OCI-M2 (cell line): ENCODE results near the gene RGS14.

Experiments
- DNase-seq: peaks from one replicate; lab custom pipeline; 2025; ENCODE audit not compliant: unreplicated experiment; lab: John Stamatoyannopoulos, UW

Gene RGS14

GRCh38 chr5:177376107-177376506 lies 18.4 kb downstream of the RGS14 start:
- DNase-seq, result no peak

GRCh38 chr5:177377851-177378776 lies 20.4 kb downstream of the RGS14 start:
- DNase-seq, result no peak

DNA sequence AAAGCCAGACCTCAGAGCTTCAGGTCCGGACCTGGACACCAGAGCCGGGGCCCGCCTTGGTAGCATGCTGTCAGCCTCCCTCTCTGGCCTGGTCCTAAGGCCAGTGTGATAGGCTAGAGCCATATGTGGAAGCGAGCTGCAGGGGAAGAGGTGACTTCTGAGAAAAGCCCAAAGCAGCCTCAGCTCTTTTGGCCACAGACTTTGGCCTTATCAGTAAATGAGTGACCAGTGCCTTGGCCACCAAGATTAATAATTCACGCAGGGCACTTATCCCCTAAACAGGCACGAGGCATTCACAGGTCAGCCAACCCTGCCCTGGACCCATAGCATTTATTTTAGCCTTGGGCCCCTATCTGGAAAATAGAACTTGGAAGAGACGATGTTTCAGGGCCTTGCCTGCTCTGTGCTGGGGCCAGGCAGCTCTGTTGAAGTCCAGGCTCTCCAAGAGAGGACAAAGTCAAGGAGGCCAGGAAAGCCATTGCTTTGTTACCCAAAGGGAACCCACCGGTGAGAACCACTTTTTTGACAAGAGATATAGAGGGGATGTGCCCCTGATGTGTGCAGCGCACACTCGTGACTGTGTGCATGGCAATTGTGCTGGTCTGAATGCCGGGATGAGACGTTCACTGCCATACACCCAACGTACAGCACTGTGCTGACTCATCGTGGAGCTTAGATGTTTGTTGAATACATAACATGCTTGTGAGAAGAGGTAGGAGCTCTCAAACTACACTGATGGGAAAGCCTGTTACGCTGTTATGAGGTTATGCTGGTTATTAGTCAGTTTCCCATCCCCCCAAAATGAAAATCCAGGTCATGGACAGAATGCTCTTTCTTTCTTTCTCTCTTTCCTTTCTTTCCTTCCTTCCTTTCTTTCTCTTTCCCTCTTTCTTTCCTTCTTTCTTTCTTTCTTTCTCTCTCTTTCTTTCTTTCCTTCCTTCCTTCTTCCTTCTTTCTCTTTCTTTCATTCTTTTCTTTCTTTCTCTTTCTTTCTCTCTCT lies 21.5 kb downstream of the RGS14 start:
- no peak for DNase-seq

DNA sequence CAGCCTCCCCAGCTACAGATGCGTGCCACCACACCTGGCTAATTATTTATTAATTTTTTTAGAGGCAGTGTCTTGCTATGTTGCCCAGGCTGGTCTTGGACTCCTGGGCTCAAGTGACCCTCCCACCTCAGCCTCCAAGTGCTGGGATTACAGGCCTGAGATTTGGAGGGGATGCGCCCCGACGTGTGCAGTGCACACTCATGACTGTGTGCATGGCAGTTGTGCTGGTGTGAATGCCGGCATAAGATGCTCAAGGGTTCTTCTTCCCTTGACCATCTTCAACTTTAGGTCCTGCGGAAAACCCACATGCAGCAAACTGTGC lies 23.0 kb downstream of the RGS14 start:
- no peak for DNase-seq

DNA sequence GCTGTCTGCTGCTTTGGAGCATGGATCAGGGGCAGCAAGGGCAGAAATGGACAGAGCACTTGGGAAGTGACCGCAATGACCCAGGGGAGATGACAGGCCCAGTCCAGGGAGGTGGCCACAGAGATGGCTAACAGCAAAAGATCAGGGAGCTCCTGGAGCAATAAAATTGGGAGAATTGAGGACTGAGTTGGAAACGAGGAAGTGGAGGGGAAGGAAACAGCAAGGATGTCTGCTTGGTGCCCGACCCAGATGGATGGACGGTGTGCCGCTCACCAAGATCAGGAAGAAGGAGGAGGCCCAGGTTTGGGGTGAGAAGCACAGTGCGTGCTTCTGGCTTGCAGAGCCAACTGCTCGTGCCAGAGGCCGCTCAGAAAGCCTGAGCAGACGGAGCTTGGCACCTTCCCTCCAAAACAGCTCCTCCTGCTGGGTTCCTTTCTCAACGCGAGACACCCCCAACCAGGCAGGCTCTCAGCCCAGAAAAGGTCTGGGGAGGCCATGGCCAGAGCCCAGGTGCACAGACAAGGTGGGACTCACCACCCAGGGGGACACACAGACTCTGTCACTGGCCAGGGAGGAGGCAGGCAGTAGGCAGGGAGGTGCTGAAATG lies 24.8 kb downstream of the RGS14 start:
- no peak for DNase-seq

- DNase-seq, result no peak
Observed at GRCh38 chr5:177383181-177383580, 25.5 kb downstream of the RGS14 start.

DNA sequence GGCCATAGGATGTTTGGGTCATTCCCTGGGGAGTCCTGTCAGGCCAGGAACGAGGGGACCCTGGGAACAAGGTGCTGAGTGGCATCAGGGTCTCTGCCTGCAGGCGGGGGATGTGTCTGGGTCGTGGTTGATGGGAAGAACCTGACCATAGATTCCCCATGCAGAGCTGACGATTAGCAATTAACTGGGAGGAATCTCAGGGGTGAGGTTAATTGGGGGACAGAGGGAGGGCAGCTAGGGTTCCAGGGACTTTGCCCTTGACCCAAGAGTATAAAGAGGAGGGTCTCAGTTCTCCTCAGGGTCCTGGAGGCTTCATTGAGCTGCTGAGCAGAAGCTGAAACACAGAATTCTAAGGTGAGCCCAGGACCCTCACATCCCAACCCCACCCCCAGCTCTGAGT lies 26.4 kb downstream of the RGS14 start, which contains the start of gene SLC34A1:
SLC34A1 (plus strand) TSS at position 301 of the 400 bp plus-strand sequence. CDS start 1,308 bp downstream, outside the sequence.
- no peak for DNase-seq

- DNase-seq, result no peak
Observed at GRCh38 chr5:177385720-177386119, 28.0 kb downstream of the RGS14 start.

DNA sequence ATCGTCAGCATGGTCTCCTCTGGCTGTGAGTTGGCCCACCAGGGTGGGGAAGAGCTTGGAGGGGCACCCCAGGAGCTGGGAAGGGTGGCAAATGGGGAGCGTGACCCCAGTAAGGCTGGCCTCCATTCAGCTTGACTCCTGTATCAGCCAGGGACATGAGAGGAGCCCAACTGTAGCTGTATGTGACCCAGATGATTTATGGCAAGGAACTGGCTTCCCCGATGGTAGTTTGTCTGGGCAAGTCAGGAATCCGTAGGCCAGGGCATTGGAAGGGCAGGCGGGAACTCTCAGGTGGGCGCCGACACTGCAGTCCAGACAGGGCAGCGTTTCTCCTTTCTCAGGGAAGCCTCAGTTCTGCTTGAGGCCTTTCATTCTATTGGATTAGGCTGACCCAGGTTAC lies 28.8 kb downstream of the RGS14 start:
- DNase-seq, result no peak

DNA sequence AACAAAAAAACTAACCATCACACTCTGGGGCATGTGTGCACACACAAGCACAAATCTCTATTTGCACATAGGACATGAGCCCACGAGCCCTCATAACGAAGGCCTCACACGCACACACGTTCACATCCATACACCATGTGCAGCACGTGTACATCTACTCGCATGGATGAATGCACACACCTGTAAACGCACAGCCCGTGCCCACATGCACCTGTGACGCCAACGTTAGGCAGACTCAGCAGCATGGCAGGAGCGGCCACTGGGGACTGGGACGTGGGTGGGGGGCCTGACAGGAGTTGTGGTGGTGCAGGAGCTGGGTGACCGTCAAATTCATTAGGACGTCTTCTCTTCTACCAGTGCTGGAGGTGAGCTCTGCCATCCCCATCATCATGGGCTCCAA lies 29.7 kb downstream of the RGS14 start:
- DNase-seq, result no peak

DNA sequence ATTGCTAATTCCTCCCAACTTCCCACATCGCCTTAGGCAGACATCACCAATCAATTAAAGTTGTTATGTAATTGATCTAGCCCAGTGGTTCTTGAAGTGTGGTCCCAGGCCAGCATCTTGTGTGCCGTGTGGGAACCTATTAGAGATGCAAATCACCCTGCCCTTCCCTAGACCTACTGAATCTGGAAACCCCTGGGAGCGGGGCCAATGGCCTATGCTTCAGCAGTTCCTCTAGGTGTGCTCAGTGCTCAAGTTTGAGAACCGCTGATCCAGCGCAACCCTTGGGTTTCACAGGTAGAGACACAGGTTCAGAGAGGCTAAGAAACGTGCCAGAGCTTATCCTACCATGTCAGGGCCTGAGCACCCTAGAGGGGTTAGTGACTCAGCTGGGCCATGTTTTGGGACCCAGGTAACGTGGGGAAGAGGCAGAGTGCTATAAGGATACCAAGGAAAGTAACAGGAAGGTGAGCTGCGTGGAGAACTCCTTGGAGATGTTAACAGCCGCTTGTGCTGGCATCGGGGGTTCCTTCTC lies 30.9 kb downstream of the RGS14 start:
- no peak for DNase-seq

DNA sequence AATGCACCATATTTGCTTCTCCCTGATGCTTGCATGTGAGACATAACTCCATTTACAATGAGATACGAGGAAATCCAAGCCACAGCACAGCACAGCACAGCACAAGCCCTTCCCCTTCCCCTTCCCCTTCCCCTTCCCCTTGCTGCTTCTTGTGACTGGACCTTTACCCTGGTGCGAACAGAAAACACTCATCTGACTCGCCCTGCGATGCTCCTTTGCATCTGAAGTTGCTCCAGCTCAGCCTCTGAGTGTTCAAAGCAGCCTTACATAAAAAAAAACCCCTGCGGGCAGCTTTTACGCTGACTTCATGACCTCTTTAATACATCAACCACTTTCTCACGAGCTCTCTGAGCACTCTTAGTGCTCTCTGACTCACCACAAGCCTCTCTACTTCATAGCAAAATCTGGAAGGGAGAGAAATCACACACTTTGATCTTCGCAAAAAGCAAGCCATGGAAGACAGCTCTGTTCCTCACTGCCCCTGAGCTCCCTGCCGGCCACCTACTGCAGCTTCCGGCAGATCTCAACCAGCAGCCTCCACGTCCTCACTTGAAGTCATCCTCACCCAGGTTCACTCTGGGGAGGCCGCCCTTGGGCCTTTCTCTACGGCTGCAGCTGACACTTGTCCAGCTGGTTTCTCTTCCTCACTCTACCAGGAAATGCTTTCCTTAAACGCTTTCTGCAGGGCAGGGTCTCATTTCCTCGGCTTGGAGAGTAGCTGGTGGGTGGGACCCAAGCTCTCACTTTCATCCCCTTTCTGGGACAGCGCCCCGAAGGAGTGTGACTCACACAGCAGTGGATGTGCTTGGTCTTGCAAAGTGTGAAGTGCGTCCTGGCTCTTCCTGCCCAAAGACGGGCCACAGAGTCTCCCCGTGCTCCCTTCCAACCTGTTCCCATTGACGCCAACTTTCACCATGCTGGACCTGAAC lies 31.8 kb downstream of the RGS14 start:
- no peak for DNase-seq

DNA sequence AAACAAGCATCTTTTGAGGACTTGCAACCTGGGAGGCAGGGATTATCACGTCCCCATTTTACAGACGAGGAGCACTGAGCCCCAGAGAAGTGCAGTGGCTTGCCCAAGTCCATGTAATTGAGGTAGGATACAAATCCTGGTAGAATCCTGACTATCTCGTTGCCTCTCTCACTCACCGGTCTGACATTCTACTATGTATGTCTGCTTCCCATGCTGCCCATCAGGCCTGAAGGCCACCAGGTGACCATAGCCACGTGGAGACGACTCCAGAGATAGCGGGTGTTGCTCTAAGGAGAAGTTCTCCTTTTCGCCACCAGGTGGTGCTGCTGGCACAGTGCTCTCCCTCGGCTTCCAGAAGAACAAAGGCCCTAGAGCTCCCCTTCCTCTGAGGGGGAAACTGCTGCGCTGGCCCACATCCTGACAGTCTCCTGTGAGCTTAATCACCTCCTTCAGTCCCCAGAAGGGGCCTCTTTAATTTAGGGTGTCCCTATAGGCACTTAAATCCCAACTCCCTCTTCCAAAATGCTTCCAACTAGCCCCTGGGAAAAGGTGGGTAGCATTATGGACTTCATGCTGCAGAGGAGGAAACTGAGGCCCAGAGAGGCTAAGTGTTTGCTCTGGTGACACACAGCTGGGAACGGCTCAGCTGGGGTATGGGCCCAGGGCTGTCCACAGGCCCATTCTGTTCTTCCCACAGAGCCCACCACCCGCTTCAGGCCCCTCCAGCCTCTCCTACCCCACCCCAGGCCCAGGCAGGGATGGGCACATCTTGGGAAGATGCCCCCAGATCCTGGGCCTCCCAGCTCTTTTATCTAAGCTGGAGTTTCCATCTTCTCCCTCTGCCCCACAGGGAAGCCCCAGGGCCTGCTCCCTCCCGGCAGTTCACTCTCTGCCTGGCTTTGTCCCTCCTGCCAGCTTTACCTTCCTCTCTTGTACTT lies 32.9 kb downstream of the RGS14 start:
- peak; percentile 59 for DNase-seq

DNA sequence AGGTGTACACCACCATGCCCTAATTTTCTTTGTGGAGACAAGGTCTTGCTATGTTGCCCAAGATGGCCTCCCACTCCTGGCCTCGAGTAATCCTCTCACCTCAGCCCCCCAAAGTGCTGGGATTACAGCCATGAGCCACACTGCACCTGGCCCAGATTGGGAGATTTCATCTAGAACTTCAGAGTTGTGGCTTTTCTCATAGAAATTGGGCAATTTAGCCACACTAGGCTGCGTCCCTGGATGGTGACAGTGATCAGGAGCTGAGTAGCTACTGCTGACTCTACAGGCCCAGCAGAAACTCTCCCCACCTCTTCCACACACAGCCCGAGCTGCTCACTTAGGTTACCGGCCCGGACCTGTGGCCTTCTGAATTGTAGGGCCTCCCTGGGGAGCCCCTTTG lies 35.0 kb downstream of the RGS14 start:
- DNase-seq, result no peak

DNA sequence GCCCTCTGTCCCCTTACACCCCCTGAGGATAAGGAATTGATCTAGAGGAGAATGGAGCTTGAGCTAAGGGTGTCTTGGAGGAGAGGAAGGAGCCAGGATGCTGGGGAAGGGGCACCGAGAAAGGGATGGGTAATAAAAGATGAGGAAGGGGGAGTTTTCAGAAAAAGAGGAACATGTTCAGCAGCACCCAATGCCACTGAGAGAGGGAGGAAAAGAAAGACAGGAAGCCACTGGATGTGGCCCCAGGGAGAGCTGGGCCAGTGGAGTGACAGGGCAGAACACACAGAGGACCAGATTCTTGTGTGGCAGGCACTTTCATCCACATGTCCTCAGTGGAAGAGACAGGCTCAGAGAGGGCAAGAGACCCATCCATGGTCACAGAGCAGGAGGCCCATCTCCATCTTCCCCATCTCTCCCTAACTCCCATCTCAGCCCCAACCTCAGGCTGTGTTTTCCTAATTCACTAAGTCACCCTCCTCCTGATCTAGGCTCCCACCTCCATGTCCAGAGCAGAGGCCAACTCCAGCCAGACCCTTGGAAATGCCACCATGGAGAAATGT lies 35.6 kb downstream of the RGS14 start:
- DNase-seq, result no peak

DNA sequence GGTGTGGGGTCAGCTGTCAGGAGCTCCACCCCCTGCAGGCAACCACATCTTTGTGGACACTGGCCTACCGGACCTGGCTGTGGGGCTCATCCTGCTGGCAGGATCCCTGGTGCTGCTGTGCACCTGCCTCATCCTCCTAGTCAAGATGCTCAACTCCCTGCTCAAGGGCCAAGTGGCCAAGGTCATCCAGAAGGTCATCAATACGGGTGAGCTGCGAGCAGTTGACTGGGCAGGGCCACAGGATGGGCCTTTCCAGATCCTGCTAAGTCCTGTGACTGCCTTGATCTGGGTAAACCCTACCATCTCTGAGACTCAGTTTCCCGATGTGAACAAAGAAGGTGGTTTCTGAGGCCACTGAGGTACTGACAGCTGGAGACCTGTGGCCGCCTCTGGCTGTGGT lies 36.3 kb downstream of the RGS14 start:
- no peak for DNase-seq

DNA sequence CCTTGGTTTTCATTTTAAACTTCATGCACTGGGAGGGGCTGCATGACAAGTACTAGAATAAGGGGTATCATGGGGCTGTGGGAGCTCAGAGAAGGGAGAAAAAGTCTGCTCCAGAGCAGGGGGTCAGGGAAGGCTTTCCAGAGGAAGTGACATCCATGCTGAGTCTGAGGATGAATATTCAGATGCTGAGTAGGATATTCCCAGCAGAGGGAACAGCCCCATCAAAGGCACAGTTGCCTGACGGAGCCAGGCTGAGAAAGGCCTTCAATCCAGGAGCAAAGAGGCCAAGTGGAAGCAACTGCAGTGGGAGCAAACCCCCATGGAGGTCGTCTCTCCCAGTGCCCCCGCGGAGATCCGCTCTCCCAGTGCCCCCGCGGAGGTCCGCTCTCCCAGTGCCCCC lies 38.4 kb downstream of the RGS14 start:
- DNase-seq, result no peak

- DNase-seq, result no peak
Observed at GRCh38 chr5:177396807-177397206, 39.1 kb downstream of the RGS14 start.
